NCI-H1092 treated with DMSO at 0.1 percent for 48 hours (cell line): ENCODE results near the gene PPP1R7.

Experiments
- DNase-seq: peaks from one replicate; lab custom pipeline; 2025; lab: John Stamatoyannopoulos, UW

The PPP1R7 gene

GRCh38 chr2:241230435-241230834, 80.2 kb downstream of the PPP1R7 start:
- DNase-seq = no peak

- no peak for DNase-seq
Measured at GRCh38 chr2:241232736-241233575, 82.7 kb downstream of the PPP1R7 start.
